ENCODE results near the gene NDUFAF5.

DNA sequence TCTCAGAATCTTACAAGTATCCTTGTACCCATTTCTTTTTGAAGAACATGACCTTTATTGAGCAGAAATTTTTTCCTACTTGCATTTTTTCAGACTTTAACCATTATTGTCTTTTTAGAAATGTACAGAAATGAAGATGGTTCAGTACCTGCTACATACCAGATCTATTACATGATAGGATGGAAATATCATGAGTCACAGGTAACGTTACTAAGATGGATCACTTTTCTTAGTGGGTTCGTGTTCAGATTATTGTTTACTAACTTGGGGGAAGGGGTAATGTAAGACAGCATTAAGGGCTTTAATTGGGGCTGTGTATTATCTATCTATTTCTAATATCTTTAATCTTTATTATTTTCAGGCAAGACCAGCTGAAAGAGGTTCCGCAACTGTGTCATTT, 31.9 kb downstream of the NDUFAF5 start:
- TF ChIP-seq, protein P1, sequence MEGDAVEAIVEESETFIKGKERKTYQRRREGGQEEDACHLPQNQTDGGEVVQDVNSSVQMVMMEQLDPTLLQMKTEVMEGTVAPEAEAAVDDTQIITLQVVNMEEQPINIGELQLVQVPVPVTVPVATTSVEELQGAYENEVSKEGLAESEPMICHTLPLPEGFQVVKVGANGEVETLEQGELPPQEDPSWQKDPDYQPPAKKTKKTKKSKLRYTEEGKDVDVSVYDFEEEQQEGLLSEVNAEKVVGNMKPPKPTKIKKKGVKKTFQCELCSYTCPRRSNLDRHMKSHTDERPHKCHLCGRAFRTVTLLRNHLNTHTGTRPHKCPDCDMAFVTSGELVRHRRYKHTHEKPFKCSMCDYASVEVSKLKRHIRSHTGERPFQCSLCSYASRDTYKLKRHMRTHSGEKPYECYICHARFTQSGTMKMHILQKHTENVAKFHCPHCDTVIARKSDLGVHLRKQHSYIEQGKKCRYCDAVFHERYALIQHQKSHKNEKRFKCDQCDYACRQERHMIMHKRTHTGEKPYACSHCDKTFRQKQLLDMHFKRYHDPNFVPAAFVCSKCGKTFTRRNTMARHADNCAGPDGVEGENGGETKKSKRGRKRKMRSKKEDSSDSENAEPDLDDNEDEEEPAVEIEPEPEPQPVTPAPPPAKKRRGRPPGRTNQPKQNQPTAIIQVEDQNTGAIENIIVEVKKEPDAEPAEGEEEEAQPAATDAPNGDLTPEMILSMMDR (IDR thresholded peaks at IDR 0.05), result no peak
- no peak for TF ChIP-seq FOXP1 (CRISPR knock-in tag; IDR thresholded peaks at IDR 0.05; ENCODE audit: borderline replicate concordance)
- TF ChIP-seq HMGA2 (CRISPR knock-in tag; IDR thresholded peaks at IDR 0.05), result no peak
- TF ChIP-seq, protein P2, sequence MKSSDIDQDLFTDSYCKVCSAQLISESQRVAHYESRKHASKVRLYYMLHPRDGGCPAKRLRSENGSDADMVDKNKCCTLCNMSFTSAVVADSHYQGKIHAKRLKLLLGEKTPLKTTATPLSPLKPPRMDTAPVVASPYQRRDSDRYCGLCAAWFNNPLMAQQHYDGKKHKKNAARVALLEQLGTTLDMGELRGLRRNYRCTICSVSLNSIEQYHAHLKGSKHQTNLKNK (CRISPR knock-in tag; IDR thresholded peaks at IDR 0.05), result no peak
- TF ChIP-seq, protein P3, sequence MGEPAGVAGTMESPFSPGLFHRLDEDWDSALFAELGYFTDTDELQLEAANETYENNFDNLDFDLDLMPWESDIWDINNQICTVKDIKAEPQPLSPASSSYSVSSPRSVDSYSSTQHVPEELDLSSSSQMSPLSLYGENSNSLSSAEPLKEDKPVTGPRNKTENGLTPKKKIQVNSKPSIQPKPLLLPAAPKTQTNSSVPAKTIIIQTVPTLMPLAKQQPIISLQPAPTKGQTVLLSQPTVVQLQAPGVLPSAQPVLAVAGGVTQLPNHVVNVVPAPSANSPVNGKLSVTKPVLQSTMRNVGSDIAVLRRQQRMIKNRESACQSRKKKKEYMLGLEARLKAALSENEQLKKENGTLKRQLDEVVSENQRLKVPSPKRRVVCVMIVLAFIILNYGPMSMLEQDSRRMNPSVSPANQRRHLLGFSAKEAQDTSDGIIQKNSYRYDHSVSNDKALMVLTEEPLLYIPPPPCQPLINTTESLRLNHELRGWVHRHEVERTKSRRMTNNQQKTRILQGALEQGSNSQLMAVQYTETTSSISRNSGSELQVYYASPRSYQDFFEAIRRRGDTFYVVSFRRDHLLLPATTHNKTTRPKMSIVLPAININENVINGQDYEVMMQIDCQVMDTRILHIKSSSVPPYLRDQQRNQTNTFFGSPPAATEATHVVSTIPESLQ (CRISPR knock-in tag; IDR thresholded peaks at IDR 0.05), result no peak
- TF ChIP-seq ZNF263 (CRISPR knock-in tag; IDR thresholded peaks at IDR 0.05; ENCODE audit: low read depth), result no peak
- TF ChIP-seq, protein P4, sequence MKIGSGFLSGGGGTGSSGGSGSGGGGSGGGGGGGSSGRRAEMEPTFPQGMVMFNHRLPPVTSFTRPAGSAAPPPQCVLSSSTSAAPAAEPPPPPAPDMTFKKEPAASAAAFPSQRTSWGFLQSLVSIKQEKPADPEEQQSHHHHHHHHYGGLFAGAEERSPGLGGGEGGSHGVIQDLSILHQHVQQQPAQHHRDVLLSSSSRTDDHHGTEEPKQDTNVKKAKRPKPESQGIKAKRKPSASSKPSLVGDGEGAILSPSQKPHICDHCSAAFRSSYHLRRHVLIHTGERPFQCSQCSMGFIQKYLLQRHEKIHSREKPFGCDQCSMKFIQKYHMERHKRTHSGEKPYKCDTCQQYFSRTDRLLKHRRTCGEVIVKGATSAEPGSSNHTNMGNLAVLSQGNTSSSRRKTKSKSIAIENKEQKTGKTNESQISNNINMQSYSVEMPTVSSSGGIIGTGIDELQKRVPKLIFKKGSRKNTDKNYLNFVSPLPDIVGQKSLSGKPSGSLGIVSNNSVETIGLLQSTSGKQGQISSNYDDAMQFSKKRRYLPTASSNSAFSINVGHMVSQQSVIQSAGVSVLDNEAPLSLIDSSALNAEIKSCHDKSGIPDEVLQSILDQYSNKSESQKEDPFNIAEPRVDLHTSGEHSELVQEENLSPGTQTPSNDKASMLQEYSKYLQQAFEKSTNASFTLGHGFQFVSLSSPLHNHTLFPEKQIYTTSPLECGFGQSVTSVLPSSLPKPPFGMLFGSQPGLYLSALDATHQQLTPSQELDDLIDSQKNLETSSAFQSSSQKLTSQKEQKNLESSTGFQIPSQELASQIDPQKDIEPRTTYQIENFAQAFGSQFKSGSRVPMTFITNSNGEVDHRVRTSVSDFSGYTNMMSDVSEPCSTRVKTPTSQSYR (CRISPR knock-in tag; IDR thresholded peaks at IDR 0.05), result no peak
- no peak for TF ChIP-seq FOXJ3 (CRISPR knock-in tag; IDR thresholded peaks at IDR 0.05; ENCODE audit: borderline replicate concordance)
- TF ChIP-seq ZBTB21 (CRISPR knock-in tag; IDR thresholded peaks at IDR 0.05; ENCODE audit: borderline replicate concordance), result no peak
- no peak for TF ChIP-seq JUN (CRISPR knock-in tag; IDR thresholded peaks at IDR 0.05)
- TF ChIP-seq, protein P5, sequence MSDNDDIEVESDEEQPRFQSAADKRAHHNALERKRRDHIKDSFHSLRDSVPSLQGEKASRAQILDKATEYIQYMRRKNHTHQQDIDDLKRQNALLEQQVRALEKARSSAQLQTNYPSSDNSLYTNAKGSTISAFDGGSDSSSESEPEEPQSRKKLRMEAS (CRISPR knock-in tag; IDR thresholded peaks at IDR 0.05), result no peak
- TF ChIP-seq ZNF121 (CRISPR knock-in tag; IDR thresholded peaks at IDR 0.05), result no peak
- TF ChIP-seq ZNF423 (CRISPR knock-in tag; IDR thresholded peaks at IDR 0.05), result no peak
- no peak for TF ChIP-seq NFYB (CRISPR knock-in tag; conservative IDR thresholded peaks at IDR 0.05; ENCODE audit: low read depth)
